ENCODE data around the gene ERMN.
"Not testable (repeated sequence)": the region's sequence is repeated elsewhere in the genome, so short reads cannot be mapped to it uniquely, and the experiment has no call there.

Gene ERMN

GRCh38 chr2:157296490-157296889 is 29.1 kb downstream of the ERMN start:
- no peak for DNase-seq (ENCODE audit: low read depth)
- H3K4me3 ChIP-seq (ENCODE audit: low read length): no peak overlapping the region
- no peak for TF ChIP-seq CTCF (conservative IDR thresholded peaks at IDR 0.05; ENCODE audit: low read length)

GRCh38 chr2:157292853-157293252 is 32.8 kb downstream of the ERMN start:
- H3K4me3 ChIP-seq (ENCODE audit: low read length): no peak overlapping the region
- TF ChIP-seq CTCF (conservative IDR thresholded peaks at IDR 0.05; ENCODE audit: low read length): no peak
- DNase-seq (ENCODE audit: low read depth): no peak

- no peak overlapping the region for H3K4me3 ChIP-seq (ENCODE audit: low read length)
- no peak for DNase-seq (ENCODE audit: low read depth)
- TF ChIP-seq CTCF (conservative IDR thresholded peaks at IDR 0.05; ENCODE audit: low read length): no peak
Measured at GRCh38 chr2:157291018-157291417, 34.6 kb downstream of the ERMN start.

GRCh38 chr2:157290525-157290924 is 35.1 kb downstream of the ERMN start:
- no peak for TF ChIP-seq CTCF (conservative IDR thresholded peaks at IDR 0.05; ENCODE audit: low read length)
- DNase-seq (ENCODE audit: low read depth): no peak
- no peak overlapping the region for H3K4me3 ChIP-seq (ENCODE audit: low read length)

GRCh38 chr2:157287160-157287559 is 38.5 kb downstream of the ERMN start:
- H3K4me3 ChIP-seq (ENCODE audit: low read length): no peak overlapping the region
- no peak for TF ChIP-seq CTCF (conservative IDR thresholded peaks at IDR 0.05; ENCODE audit: low read length)
- DNase-seq (ENCODE audit: low read depth): no peak

- DNase-seq (ENCODE audit: low read depth): no peak
- no peak for TF ChIP-seq CTCF (conservative IDR thresholded peaks at IDR 0.05; ENCODE audit: low read length)
- no peak overlapping the region for H3K4me3 ChIP-seq (ENCODE audit: low read length)
Measured at GRCh38 chr2:157283468-157283867, 42.2 kb downstream of the ERMN start.

GRCh38 chr2:157281316-157281715 is 44.3 kb downstream of the ERMN start:
- no peak for DNase-seq (ENCODE audit: low read depth)
- no peak overlapping the region for H3K4me3 ChIP-seq (ENCODE audit: low read length)
- no peak for TF ChIP-seq CTCF (conservative IDR thresholded peaks at IDR 0.05; ENCODE audit: low read length)

GRCh38 chr2:157279311-157279710 is 46.3 kb downstream of the ERMN start:
- H3K4me3 ChIP-seq (ENCODE audit: low read length); DNase-seq (ENCODE audit: low read depth): not testable (repeated sequence)

Data from AG10803 (cell line).